ENCODE results near the gene PCNP. TPM values are rescaled to one million over a fixed set of nuclear protein-coding genes. Genes with fewer than 3 reads are reported as not detected.
"Not testable (repeated sequence)": the region's sequence is repeated elsewhere in the genome, so short reads cannot be mapped to it uniquely, and the experiment has no call there.

Gene PCNP
- total and polyA plus RNA-seq, 2 donors (not counting 3 experiments of a cell fraction or from before 2014, with no cell fraction given) = 22.7 to 137 TPM

GRCh38 chr3:101551359-101552081 is 22.5 kb upstream of the PCNP start:
- H3K9me3 ChIP-seq (replicated peaks; ENCODE audit: control insufficient read depth, insufficient read depth, low read length); H3K4me3 ChIP-seq (replicated peaks in 1 of 3; ENCODE audit: insufficient read depth in 1 of 3, low read depth in 1 of 3, low read length in 3 of 3); POLR2A ChIA-PET; FAIRE-seq; H3K4me2 ChIP-seq (ENCODE audit: insufficient read depth, low read length); H3K9ac ChIP-seq (replicated peaks; ENCODE audit: extremely low read depth, insufficient read depth, low read length); dilution Hi-C loops (cut with MboI; ENCODE audit: extremely low pct_ligation_motif_present, low sequenced_read_pairs); H3K27me3 ChIP-seq (ENCODE audit: control insufficient read depth in 2 of 2, insufficient read depth in 2 of 2, low read length in 2 of 2); H3K9me1 ChIP-seq (replicated peaks; ENCODE audit: control insufficient read depth, extremely low read depth, insufficient read depth, low read length); CTCF ChIA-PET; H3K27ac ChIP-seq (ENCODE audit: insufficient read depth, low read depth, low read length); H2AFZ ChIP-seq (ENCODE audit: low read depth, low read length); H4K20me1 ChIP-seq (replicated peaks; ENCODE audit: control insufficient read depth, extremely low read depth, insufficient read depth, low read length); H3K4me1 ChIP-seq (ENCODE audit: control insufficient read depth, extremely low read depth, insufficient read depth, low read length); DNase-seq (ENCODE audit: low read depth, low spot score); H3K79me2 ChIP-seq (ENCODE audit: control insufficient read depth, insufficient read depth, low read length); H3K36me3 ChIP-seq (ENCODE audit: control insufficient read depth in 2 of 2, extremely low read depth in 1 of 2, insufficient read depth in 2 of 2, low read length in 2 of 2); BruUV-seq (replicated peaks); intact Hi-C loops (cut with micrococcal nuclease): not testable (repeated sequence)

- FAIRE-seq; H3K9me3 ChIP-seq (replicated peaks; ENCODE audit: control insufficient read depth, insufficient read depth, low read length); DNase-seq (ENCODE audit: low read depth, low spot score); H3K36me3 ChIP-seq (ENCODE audit: control insufficient read depth in 2 of 2, extremely low read depth in 1 of 2, insufficient read depth in 2 of 2, low read length in 2 of 2); BruUV-seq (replicated peaks); H2AFZ ChIP-seq (ENCODE audit: low read depth, low read length); H3K9me1 ChIP-seq (replicated peaks; ENCODE audit: control insufficient read depth, extremely low read depth, insufficient read depth, low read length); H3K4me1 ChIP-seq (ENCODE audit: control insufficient read depth, extremely low read depth, insufficient read depth, low read length); dilution Hi-C loops (cut with MboI; ENCODE audit: extremely low pct_ligation_motif_present, low sequenced_read_pairs); POLR2A ChIA-PET; intact Hi-C loops (cut with micrococcal nuclease); H3K27ac ChIP-seq (ENCODE audit: insufficient read depth, low read depth, low read length); H3K4me2 ChIP-seq (ENCODE audit: insufficient read depth, low read length); H3K79me2 ChIP-seq (ENCODE audit: control insufficient read depth, insufficient read depth, low read length); H3K4me3 ChIP-seq (replicated peaks in 1 of 3; ENCODE audit: insufficient read depth in 1 of 3, low read depth in 1 of 3, low read length in 3 of 3); H4K20me1 ChIP-seq (replicated peaks; ENCODE audit: control insufficient read depth, extremely low read depth, insufficient read depth, low read length); H3K9ac ChIP-seq (replicated peaks; ENCODE audit: extremely low read depth, insufficient read depth, low read length): not testable (repeated sequence)
- CTCF ChIA-PET = interaction anchor here (1.8 kb wide), 1 partner anchor 20 kb away, joined by 4 read pairs; the partner anchor contains the start of gene PCNP
- H3K27me3 ChIP-seq (ENCODE audit: control insufficient read depth in 2 of 2, insufficient read depth in 2 of 2, low read length in 2 of 2) = peaks cover 2 to 21% of the 10 kb centered on the region in 2 experiments
Observed at GRCh38 chr3:101553381-101553780, 20.6 kb upstream of the PCNP start.
